ENCODE results near the gene TRMT61A. TPM values are rescaled to one million over a fixed set of nuclear protein-coding genes. Genes with fewer than 3 reads are reported as not detected.
A peak's percentile ranks its signal among the peaks of the same experiment; 100 is the strongest.

The TRMT61A gene
- total RNA-seq, 1 experiment from 2014 or later = 15.5 TPM

DNA sequence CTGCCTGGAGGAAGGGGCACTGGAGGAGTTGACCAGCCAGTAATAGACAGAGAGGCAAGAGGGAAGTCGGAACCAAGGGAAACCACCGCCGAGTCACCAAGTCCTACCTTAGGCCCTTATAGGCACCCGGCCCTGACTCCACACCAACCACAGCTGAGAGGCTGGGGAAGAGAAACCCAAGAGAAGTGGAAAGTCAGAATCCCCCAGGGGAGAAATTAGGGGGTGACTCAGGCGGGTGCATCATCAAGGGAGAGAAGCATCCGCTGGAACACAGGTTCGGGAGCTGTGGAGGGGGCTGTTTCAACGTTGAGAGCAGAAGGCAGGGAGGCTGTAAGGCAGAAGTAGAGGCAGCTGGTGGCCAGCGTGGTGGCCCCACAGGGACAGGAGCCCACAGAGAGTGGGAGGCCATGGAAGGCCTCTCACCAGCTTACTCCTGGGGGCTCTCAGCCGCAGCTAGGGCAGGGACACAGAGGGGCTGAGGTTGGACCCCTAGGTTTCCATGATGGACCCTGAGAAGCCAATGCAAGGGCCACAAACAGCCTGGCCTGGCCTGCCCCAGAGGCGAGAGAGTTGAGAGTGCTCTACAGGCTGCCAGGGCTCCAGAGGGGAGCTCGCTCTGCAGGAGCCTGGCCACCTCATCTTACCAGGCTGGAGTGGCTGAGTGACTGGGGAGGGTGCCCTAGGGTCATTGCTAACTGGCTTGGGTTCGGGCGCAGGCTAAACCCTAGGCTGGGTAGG lies 1.4 kb upstream of the TRMT61A start:
- H3K4me3 Mint-ChIP-seq = peak overlapping the region; percentile 40
- no peaks in the 10 kb centered on the region for H3K36me3 Mint-ChIP-seq
- peaks cover 19% of the 10 kb centered on the region for H3K4me1 Mint-ChIP-seq
- peaks cover 27% of the 10 kb centered on the region for H3K27me3 Mint-ChIP-seq (ENCODE audit: low read depth)
- TF ChIP-seq, protein P1, sequence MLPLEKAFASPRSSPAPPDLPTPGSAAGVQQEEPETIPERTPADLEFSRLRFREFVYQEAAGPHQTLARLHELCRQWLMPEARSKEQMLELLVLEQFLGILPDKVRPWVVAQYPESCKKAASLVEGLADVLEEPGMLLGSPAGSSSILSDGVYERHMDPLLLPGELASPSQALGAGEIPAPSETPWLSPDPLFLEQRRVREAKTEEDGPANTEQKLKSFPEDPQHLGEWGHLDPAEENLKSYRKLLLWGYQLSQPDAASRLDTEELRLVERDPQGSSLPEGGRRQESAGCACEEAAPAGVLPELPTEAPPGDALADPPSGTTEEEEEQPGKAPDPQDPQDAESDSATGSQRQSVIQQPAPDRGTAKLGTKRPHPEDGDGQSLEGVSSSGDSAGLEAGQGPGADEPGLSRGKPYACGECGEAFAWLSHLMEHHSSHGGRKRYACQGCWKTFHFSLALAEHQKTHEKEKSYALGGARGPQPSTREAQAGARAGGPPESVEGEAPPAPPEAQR (CRISPR knock-in tag; IDR thresholded peaks at IDR 0.05) = no peak
- TF ChIP-seq, protein P2, sequence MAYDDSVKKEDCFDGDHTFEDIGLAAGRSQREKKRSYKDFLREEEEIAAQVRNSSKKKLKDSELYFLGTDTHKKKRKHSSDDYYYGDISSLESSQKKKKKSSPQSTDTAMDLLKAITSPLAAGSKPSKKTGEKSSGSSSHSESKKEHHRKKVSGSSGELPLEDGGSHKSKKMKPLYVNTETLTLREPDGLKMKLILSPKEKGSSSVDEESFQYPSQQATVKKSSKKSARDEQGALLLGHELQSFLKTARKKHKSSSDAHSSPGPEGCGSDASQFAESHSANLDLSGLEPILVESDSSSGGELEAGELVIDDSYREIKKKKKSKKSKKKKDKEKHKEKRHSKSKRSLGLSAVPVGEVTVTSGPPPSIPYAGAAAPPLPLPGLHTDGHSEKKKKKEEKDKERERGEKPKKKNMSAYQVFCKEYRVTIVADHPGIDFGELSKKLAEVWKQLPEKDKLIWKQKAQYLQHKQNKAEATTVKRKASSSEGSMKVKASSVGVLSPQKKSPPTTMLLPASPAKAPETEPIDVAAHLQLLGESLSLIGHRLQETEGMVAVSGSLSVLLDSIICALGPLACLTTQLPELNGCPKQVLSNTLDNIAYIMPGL (CRISPR knock-in tag; IDR thresholded peaks at IDR 0.05) = no peak
- TF ChIP-seq, protein P3, sequence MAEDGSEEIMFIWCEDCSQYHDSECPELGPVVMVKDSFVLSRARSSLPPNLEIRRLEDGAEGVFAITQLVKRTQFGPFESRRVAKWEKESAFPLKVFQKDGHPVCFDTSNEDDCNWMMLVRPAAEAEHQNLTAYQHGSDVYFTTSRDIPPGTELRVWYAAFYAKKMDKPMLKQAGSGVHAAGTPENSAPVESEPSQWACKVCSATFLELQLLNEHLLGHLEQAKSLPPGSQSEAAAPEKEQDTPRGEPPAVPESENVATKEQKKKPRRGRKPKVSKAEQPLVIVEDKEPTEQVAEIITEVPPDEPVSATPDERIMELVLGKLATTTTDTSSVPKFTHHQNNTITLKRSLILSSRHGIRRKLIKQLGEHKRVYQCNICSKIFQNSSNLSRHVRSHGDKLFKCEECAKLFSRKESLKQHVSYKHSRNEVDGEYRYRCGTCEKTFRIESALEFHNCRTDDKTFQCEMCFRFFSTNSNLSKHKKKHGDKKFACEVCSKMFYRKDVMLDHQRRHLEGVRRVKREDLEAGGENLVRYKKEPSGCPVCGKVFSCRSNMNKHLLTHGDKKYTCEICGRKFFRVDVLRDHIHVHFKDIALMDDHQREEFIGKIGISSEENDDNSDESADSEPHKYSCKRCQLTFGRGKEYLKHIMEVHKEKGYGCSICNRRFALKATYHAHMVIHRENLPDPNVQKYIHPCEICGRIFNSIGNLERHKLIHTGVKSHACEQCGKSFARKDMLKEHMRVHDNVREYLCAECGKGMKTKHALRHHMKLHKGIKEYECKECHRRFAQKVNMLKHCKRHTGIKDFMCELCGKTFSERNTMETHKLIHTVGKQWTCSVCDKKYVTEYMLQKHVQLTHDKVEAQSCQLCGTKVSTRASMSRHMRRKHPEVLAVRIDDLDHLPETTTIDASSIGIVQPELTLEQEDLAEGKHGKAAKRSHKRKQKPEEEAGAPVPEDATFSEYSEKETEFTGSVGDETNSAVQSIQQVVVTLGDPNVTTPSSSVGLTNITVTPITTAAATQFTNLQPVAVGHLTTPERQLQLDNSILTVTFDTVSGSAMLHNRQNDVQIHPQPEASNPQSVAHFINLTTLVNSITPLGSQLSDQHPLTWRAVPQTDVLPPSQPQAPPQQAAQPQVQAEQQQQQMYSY (CRISPR knock-in tag; IDR thresholded peaks at IDR 0.05) = no peak
- no peak for TF ChIP-seq HMGA2 (CRISPR knock-in tag; IDR thresholded peaks at IDR 0.05)
- TF ChIP-seq, protein P4, sequence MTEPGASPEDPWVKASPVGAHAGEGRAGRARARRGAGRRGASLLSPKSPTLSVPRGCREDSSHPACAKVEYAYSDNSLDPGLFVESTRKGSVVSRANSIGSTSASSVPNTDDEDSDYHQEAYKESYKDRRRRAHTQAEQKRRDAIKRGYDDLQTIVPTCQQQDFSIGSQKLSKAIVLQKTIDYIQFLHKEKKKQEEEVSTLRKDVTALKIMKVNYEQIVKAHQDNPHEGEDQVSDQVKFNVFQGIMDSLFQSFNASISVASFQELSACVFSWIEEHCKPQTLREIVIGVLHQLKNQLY (CRISPR knock-in tag; IDR thresholded peaks at IDR 0.05) = no peak
- no peak for TF ChIP-seq RELA (CRISPR knock-in tag; IDR thresholded peaks at IDR 0.05; ENCODE audit: borderline replicate concordance)
- no peak for TF ChIP-seq PRRX2 (CRISPR knock-in tag; IDR thresholded peaks at IDR 0.05)
- no peak for TF ChIP-seq ZNF263 (CRISPR knock-in tag; IDR thresholded peaks at IDR 0.05; ENCODE audit: low read depth)
- no peak overlapping the region for H3K27ac Mint-ChIP-seq
- ChIA-PET POLR2A (interaction anchor here (1.1 kb wide), 1 partner anchor 15 kb away, joined by 3 read pairs; no protein-coding TSS in a partner anchor), CTCF (interaction anchor here (3.9 to 5.8 kb wide), 3 partner anchors 9 to 19 kb away, joined by 25 to 46 read pairs (median 27); no protein-coding TSS in a partner anchor)
- no peak for ATAC-seq
- no peak for DNase-seq (ENCODE audit: low spot score)
- H3K9me3 Mint-ChIP-seq = no peaks in the 10 kb centered on the region

DNA sequence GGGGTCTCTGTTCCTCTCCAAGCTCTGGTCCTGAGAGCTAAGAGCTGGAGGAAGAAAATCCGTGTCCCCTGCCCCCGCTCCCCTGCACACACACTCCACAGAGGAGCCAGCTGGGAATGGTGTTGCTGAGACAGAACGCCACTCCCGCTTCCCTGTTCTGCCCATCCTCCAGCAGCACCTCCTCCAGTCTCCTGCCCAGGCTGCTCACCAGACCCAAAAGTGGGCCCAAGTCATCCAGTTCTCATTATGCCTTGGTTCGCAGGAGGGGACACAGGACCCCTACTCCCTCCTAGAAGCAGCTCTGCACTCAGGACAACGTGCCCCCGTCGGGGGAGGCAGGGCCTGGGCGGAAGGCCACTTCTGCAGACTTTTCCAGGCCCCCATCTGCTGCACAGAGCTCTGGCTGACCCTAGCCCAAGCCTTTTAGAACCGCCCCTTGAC lies 830 bp upstream of the TRMT61A start:
- Mint-ChIP-seq H3K27ac (peak overlapping the region; percentile 45; the same call in 1 of the 2 replicates), H3K36me3 (no peaks in the 10 kb centered on the region), H3K27me3 (ENCODE audit: low read depth) (peaks cover 27% of the 10 kb centered on the region), H3K9me3 (no peaks in the 10 kb centered on the region), H3K4me3 (peak overlapping the region; percentile 93), H3K4me1 (peaks cover 19% of the 10 kb centered on the region)
- ChIA-PET POLR2A (interaction anchor here (1.1 kb wide), 1 partner anchor 15 kb away, joined by 3 read pairs; no protein-coding TSS in a partner anchor), CTCF (interaction anchor here (0.8 to 5.8 kb wide), 7 partner anchors 7 to 423 kb away, joined by 3 to 46 read pairs (median 14); no protein-coding TSS in a partner anchor)
- ATAC-seq = no peak
- DNase-seq (ENCODE audit: low spot score) = no peak
- TF ChIP-seq ESRRA (CRISPR knock-in tag; IDR thresholded peaks at IDR 0.05; ENCODE audit: borderline replicate concordance) = no peak
- no peak for TF ChIP-seq TP53 (CRISPR knock-in tag; IDR thresholded peaks at IDR 0.05)
- TF ChIP-seq, protein P4 (CRISPR knock-in tag; IDR thresholded peaks at IDR 0.05) = no peak
- no peak for TF ChIP-seq ZNF317 (CRISPR knock-in tag; IDR thresholded peaks at IDR 0.05; ENCODE audit: borderline replicate concordance, low read depth)
- TF ChIP-seq MXD4 (CRISPR knock-in tag; IDR thresholded peaks at IDR 0.05; ENCODE audit: borderline replicate concordance) = no peak
- TF ChIP-seq, protein P5, sequence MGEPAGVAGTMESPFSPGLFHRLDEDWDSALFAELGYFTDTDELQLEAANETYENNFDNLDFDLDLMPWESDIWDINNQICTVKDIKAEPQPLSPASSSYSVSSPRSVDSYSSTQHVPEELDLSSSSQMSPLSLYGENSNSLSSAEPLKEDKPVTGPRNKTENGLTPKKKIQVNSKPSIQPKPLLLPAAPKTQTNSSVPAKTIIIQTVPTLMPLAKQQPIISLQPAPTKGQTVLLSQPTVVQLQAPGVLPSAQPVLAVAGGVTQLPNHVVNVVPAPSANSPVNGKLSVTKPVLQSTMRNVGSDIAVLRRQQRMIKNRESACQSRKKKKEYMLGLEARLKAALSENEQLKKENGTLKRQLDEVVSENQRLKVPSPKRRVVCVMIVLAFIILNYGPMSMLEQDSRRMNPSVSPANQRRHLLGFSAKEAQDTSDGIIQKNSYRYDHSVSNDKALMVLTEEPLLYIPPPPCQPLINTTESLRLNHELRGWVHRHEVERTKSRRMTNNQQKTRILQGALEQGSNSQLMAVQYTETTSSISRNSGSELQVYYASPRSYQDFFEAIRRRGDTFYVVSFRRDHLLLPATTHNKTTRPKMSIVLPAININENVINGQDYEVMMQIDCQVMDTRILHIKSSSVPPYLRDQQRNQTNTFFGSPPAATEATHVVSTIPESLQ (CRISPR knock-in tag; IDR thresholded peaks at IDR 0.05) = no peak
- TF ChIP-seq, protein P6, sequence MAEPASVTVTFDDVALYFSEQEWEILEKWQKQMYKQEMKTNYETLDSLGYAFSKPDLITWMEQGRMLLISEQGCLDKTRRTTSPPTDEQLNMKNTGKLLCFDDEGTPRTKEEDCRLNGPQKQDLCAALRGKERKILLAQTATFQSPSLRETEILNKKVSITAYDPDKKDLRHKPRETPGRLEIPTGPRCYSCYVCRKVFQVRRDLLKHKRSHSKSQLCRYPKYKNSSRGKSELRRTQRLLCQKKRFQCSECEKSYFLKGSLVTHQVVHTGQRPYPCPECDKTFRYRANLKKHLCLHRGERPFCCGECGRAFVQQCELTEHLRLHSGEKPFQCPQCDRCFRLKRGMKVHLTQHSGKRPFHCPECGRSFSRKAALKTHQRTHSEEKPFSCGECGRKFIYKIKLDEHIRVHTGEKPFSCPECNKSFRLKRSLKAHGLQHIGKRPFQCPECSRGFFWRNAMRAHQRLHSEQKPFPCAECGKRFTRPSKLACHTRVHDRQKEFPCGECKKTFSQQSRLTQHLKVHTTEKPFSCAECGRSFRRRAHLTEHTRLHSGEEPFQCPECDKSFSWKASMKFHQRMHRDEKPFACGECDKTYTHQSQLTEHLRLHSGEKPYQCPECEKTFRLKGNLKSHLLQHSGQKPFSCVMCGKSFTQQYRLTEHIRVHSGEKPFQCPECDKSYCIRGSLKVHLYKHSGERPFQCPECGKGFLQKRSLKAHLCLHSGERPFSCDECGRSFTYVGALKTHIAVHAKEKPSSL (CRISPR knock-in tag; conservative IDR thresholded peaks at IDR 0.05) = no peak
- TF ChIP-seq, protein P7, sequence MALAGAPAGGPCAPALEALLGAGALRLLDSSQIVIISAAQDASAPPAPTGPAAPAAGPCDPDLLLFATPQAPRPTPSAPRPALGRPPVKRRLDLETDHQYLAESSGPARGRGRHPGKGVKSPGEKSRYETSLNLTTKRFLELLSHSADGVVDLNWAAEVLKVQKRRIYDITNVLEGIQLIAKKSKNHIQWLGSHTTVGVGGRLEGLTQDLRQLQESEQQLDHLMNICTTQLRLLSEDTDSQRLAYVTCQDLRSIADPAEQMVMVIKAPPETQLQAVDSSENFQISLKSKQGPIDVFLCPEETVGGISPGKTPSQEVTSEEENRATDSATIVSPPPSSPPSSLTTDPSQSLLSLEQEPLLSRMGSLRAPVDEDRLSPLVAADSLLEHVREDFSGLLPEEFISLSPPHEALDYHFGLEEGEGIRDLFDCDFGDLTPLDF (CRISPR knock-in tag; IDR thresholded peaks at IDR 0.05) = no peak
- TF ChIP-seq EMX1 (CRISPR knock-in tag; IDR thresholded peaks at IDR 0.05) = no peak
